GM18951 (cell line): ENCODE results near the gene ZNF536.

Source experiments
- POLR2A ChIP-seq: IDR thresholded peaks from 4 replicates; pipeline ENCODE4 v1.6.1; 2011; ENCODE audit warnings: mild to moderate bottlenecking; ENCODE audit not compliant: insufficient read length, insufficient read depth; ENCODE audit errors: extremely low read depth
- in situ Hi-C: fragments of 300-500 bp; cut with MboI; formaldehyde crosslinking; loops from one replicate; pipeline ENCODE4 v1.12.0; 2022; ENCODE audit warnings: low sequenced_read_pairs, mixed read lengths, inconsistent platforms; ENCODE audit not compliant: unreplicated experiment

Gene ZNF536

GRCh38 chr19:30379841-30380610, 7.8 kb downstream of the ZNF536 start:
- TF ChIP-seq POLR2A = no peak
- in situ Hi-C loops = no loop called here

- TF ChIP-seq POLR2A = no peak
Measured at GRCh38 chr19:30381366-30381765, 9.2 kb downstream of the ZNF536 start.

GRCh38 chr19:30385174-30385573, 13.0 kb downstream of the ZNF536 start:
- TF ChIP-seq POLR2A = no peak
- in situ Hi-C loops = no loop called here

More at GRCh38 chr19:30381366-30381765, 9.2 kb downstream of the ZNF536 start:
- in situ Hi-C loops = no loop called here

DNA sequence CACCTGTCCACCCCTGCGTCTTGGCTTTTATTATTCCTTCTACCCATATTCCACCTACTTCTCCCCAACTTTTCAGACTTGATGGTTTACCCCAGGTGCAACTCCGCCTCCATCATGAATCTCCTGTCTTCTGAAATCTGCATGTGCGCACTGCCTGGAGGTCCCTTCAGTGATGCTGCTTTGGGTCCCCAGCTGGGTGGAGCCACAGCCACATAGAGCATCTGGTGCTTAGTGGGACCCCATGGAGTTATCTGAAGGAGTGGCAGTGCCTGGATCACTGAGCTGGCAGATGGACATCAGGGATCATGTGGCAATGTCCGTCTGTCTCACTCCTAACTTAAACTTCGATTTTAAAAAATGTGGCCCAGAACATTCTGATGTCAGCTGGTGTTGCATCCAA, 13.5 kb downstream of the ZNF536 start:
- TF ChIP-seq POLR2A = no peak
- in situ Hi-C loops = no loop called here

GRCh38 chr19:30386551-30387143, 14.5 kb downstream of the ZNF536 start:
- TF ChIP-seq POLR2A = no peak
- in situ Hi-C loops = no loop called here

DNA sequence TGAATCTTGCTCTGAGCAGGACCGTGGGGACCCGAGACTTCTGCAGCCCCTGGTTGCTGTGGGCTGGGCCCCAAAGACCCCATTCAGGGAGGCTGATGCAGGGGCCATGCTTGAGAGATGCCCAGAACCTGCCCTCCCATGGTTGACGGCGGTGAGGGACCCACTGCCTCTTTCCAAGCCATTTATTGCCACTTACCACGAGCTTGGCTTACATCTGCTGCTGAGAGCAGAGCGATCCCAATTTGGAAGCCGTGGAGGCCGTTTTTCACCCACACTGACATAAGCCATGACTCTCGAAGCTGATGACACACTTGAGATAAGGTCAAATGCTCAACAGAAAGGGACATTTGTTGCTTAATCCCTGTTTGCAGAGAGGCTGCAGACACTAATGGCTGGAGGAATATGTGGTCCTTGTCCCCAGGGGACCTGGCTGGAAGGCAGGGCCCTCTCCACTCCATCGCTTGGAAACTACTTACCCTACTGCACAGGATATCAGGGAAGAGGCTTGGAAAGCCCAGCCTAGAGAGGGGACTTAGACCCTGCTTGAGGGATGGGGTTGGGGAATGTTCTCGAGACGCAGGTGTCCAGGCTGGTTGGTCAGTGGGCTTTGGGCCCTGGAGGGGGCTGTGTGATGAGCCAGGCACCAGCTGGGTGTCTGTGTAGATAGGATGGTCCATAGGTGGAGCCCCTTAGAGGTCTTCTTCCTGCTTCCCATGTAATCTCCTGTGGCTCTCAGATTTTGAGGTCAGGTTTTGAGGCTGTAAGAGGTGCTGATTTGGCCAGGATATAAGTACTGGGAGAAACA, 15.3 kb downstream of the ZNF536 start:
- in situ Hi-C loops = no loop called here
- no peak for TF ChIP-seq POLR2A

DNA sequence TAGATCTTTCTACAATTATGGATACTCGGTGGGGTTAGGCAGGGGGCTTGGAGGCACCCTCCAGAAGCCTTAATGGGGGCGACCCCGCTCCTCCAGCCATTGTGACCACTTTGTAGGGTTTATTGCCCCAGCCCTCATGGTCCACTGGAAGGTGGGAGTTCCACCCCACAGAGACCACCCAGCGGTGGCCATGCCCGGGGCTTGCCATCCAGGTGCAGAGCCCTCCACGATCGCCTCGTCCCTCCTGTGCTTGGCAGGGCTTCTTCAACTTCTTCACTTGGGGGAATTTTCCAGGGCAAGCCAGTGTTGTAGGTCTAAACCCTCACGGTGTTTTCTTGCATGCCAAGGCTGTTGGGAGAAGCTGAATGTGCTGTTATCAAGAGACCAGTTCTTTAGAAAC, 16.1 kb downstream of the ZNF536 start:
- in situ Hi-C loops = no loop called here
- no peak for TF ChIP-seq POLR2A

GRCh38 chr19:30388819-30389218, 16.6 kb downstream of the ZNF536 start:
- no peak for TF ChIP-seq POLR2A
- in situ Hi-C loops = no loop called here

DNA sequence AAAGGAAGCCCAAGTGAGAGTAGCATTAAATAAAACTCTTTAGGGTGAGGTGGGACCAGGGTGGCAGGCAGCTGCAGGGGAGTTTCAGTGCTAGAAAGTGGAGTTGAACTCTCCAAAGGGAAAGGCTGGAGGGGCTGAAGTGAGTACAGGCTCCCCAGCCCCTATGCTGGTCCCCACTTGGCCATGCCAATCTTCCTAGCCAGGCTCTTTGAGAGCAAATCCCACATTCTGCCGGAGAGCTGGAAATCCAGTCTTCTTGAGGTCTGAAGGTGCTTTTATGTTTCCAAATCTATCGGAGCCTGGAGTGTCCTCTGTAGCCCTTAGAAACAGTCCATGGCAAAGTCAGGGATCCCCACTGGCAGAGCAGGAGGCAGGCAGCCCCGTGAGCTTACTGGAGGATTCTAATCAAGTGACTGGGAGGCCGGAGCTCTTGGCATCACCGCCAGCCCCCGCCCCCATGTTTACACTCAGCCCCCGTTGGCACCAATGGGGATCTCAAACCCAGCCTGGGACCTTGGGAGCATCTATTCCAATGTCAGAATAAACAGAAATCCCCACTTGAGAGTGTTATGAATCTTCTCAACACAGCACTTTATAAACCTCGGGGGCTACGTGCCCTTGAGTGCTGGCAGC, 18.3 kb downstream of the ZNF536 start:
- in situ Hi-C loops = no loop called here

GRCh38 chr19:30391052-30391451, 18.9 kb downstream of the ZNF536 start:
- in situ Hi-C loops = no loop called here
- TF ChIP-seq POLR2A = no peak

More for the DNA sequence above, 18.3 kb downstream of the ZNF536 start:
- TF ChIP-seq POLR2A = no peak

DNA sequence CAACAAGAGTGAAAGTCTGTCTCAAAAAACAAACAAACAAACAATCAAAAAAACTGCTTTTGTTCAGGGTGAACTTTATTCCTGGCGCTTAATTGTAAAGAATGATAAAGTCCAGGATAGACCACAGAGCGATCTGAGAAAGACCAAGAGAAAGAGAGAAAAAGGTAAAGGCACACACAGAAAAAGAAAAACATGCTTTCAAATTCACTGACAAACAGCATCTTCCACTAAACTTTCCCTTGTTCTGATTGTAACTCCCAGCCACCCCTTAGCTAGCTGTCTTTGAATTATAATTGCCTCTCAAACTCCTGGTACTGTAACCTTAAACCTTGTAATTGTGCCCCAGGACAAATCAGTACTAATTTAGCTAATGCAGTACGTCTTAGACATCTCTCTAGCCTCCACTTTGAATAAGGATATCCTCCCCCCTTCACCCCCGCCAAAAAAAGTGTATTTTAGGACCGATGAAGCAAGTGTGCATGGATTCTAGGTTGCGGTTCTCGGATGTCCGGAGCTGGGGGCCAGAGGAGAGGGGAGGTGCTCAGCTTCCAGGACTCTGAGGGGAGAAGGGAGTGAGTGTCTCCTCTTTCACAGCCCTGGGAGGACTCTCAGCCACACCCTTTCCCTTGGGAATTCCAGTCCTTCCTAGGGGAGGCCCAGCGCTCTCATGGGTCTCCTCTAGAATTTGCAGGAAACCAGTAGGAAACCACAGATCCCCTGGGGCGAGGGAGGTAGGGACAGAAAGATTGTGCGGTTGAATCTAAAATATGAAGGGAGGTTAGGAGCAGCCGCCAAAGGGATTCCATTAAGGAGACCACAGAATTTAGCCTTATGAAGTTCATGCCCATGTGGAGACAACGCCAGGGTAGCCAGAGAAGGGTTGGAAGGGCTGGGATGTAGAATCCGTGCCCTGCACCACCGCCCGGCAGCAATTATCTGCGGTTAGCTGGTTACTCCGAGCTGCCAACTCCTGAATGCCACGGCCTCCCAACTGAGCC, 19.7 kb downstream of the ZNF536 start:
- in situ Hi-C loops = no loop called here
- TF ChIP-seq POLR2A = no peak

- in situ Hi-C loops = no loop called here
- TF ChIP-seq POLR2A = no peak
Measured at GRCh38 chr19:30393046-30393445, 20.9 kb downstream of the ZNF536 start.
